ENCODE measurements around the gene C1orf141. TPM values are rescaled to one million over a fixed set of nuclear protein-coding genes. Genes with fewer than 3 reads are reported as not detected.

The C1orf141 gene
- total RNA-seq, 4 donors from 2014 or later = not detected

GRCh38 chr1:67118646-67119045 lies 16.1 kb downstream of the C1orf141 start:
- H3K9me3 ChIP-seq = peaks cover 0 to 21% (median 0%) of the 10 kb centered on the region in 3 donors
- 25 to 50% methylated on average over 2 of the region's 3 CpGs for WGBS, 2 donors (ENCODE audit: low coverage in 1 of 2)
- H3K27me3 ChIP-seq = no peaks in the 10 kb centered on the region
- H3K4me3 ChIP-seq = no peak overlapping the region
- ATAC-seq = no peak
- H3K27ac ChIP-seq = no peak overlapping the region
- TF ChIP-seq POLR2A (IDR thresholded peaks at IDR 0.05) (no peak), CTCF (IDR thresholded peaks at IDR 0.05) (no peak), POLR2AphosphoS5 (IDR thresholded peaks at IDR 0.05) (no peak), EP300 (IDR thresholded peaks at IDR 0.05) (no peak)
- no peaks in the 10 kb centered on the region for H3K4me1 ChIP-seq
- H3K36me3 ChIP-seq = no peaks in the 10 kb centered on the region

DNA sequence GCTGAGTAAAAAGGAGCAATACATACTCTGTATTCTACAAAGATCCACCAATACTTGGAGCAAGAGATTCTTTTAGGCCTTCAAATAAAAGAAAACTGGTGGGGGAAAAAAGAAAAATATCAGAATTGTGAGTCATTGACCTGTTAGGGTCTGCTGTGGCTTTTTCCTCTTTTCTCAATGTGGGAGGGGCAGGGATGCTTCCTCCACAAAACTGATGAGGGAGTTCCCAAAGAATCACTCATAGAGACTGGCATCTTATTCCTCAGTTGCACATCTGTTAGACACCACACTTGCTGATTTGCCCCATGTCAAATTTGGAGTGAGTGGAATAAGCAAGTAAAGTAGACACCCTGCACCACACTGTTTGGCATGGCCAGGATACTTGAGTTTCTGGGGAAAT lies 16.6 kb downstream of the C1orf141 start:
- Histone ChIP-seq H3K4me1 (no peaks in the 10 kb centered on the region), H3K36me3 (no peaks in the 10 kb centered on the region), H3K9me3 (peaks cover 0 to 25% (median 0%) of the 10 kb centered on the region in 3 donors), H3K27me3 (no peaks in the 10 kb centered on the region), H3K4me3 (no peak overlapping the region), H3K27ac (no peak overlapping the region)
- TF ChIP-seq POLR2A (IDR thresholded peaks at IDR 0.05) (no peak), POLR2AphosphoS5 (IDR thresholded peaks at IDR 0.05) (no peak), EP300 (IDR thresholded peaks at IDR 0.05) (no peak), CTCF (IDR thresholded peaks at IDR 0.05) (no peak)
- ATAC-seq = no peak

DNA sequence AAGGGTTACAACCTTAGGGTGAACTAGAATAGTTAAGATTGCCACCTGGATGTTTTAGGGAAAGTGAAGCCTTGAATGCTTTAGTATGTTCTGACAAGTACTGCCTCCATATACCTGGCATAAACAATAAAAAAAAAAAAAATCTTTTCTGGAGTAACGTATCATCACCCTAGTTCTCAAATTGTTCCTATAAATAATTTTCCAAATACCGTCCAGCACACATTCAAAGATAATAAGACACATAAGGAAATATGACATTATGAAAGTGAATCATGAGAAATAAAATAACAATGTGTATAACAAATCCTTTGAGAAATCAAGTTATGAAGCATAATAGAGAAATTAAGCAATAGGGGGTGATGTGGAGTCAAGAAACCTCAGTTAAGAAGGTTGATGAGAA lies 20.6 kb downstream of the C1orf141 start:
- ATAC-seq = no peak
- TF ChIP-seq POLR2AphosphoS5 (IDR thresholded peaks at IDR 0.05) (no peak), EP300 (IDR thresholded peaks at IDR 0.05) (no peak)
- Histone ChIP-seq H3K9me3 (peaks cover 0 to 12% (median 0%) of the 10 kb centered on the region in 3 donors), H3K4me1 (no peaks in the 10 kb centered on the region), H3K4me3 (no peak overlapping the region), H3K36me3 (no peaks in the 10 kb centered on the region), H3K27ac (no peak overlapping the region), H3K27me3 (no peaks in the 10 kb centered on the region)
- WGBS, 2 donors (ENCODE audit: low coverage in 1 of 2) = 32 to 35% methylated on average over 2 of the region's 2 CpGs

- Histone ChIP-seq H3K27ac (no peak overlapping the region), H3K4me1 (no peaks in the 10 kb centered on the region), H3K9me3 (peaks cover 0 to 12% (median 0%) of the 10 kb centered on the region in 3 donors), H3K27me3 (no peaks in the 10 kb centered on the region), H3K4me3 (no peak overlapping the region), H3K36me3 (no peaks in the 10 kb centered on the region)
- ATAC-seq = no peak
- TF ChIP-seq EP300 (IDR thresholded peaks at IDR 0.05) = no peak
- no peak for TF ChIP-seq POLR2A (IDR thresholded peaks at IDR 0.05)
- TF ChIP-seq POLR2AphosphoS5 (IDR thresholded peaks at IDR 0.05) = no peak
- TF ChIP-seq CTCF (IDR thresholded peaks at IDR 0.05) = no peak
- 16 to 35% methylated on average over 2 of the region's 2 CpGs for WGBS, 2 donors (ENCODE audit: low coverage in 1 of 2)
Measured at GRCh38 chr1:67110352-67110751, 24.4 kb downstream of the C1orf141 start.

- TF ChIP-seq POLR2AphosphoS5 (IDR thresholded peaks at IDR 0.05) = no peak
- TF ChIP-seq EP300 (IDR thresholded peaks at IDR 0.05) = no peak
- no peak for TF ChIP-seq POLR2A (IDR thresholded peaks at IDR 0.05)
- TF ChIP-seq CTCF (IDR thresholded peaks at IDR 0.05) = no peak
- WGBS, 2 donors (ENCODE audit: low coverage in 1 of 2) = 36 to 63% methylated on average over 2 of the region's 2 CpGs
- no peaks in the 10 kb centered on the region for H3K4me1 ChIP-seq
- H3K4me3 ChIP-seq = no peak overlapping the region
- no peaks in the 10 kb centered on the region for H3K36me3 ChIP-seq
- H3K27me3 ChIP-seq = no peaks in the 10 kb centered on the region
- H3K27ac ChIP-seq = no peak overlapping the region
- no peaks in the 10 kb centered on the region for H3K9me3 ChIP-seq
- no peak for ATAC-seq
Measured at GRCh38 chr1:67105508-67105907, 29.3 kb downstream of the C1orf141 start.
